H9 (cell line): ENCODE measurements around the gene MAPK1IP1L. TPM values are rescaled to one million over a fixed set of nuclear protein-coding genes. Genes with fewer than 3 reads are reported as not detected.

Source experiments
- DNase-seq: peaks from one replicate; pipeline ENCODE4 v3.0.0-alpha.2; 2017
- H2AFZ ChIP-seq: one replicate; pipeline ENCODE4 v1.6.1; 2013; ENCODE audit warnings: mild to moderate bottlenecking, low read length, control low read depth, moderate library complexity
- H2AK5ac ChIP-seq: 2 replicates; pipeline ENCODE4 v1.6.1; 2013; ENCODE audit warnings: low read length, control low read depth, mixed read lengths; ENCODE audit not compliant: insufficient read length
- H2BK120ac ChIP-seq: one replicate; pipeline ENCODE4 v1.6.1; 2013; ENCODE audit warnings: low read depth, mild to moderate bottlenecking, low read length, control low read depth, inconsistent platforms; ENCODE audit not compliant: poor library complexity, severe bottlenecking
- H2BK12ac ChIP-seq: 2 replicates; pipeline ENCODE4 v1.6.1; 2013; ENCODE audit warnings: low read length, control low read depth, mixed read lengths, low read depth; ENCODE audit not compliant: insufficient read length
- H2BK15ac ChIP-seq: 2 replicates; pipeline ENCODE4 v1.6.1; 2013; ENCODE audit warnings: low read depth, low read length, control low read depth
- H2BK20ac ChIP-seq: one replicate; pipeline ENCODE4 v1.6.1; 2013; ENCODE audit warnings: low read depth, mild to moderate bottlenecking, low read length, control low read depth, inconsistent platforms; ENCODE audit not compliant: poor library complexity, severe bottlenecking
- H2BK5ac ChIP-seq: 2 replicates; pipeline ENCODE4 v1.6.1; 2013; ENCODE audit warnings: low read length, control low read depth, mixed read lengths; ENCODE audit not compliant: insufficient read length
- H3K14ac ChIP-seq: 2 replicates; pipeline ENCODE4 v1.6.1; 2013; ENCODE audit warnings: low read length, control low read depth; ENCODE audit not compliant: insufficient read depth
- H3K18ac ChIP-seq: 2 replicates; pipeline ENCODE4 v1.6.1; 2013; ENCODE audit warnings: low read depth, mild to moderate bottlenecking, mixed read lengths, low read length, control low read depth; ENCODE audit not compliant: insufficient read length
- H3K23ac ChIP-seq: 2 replicates; pipeline ENCODE4 v1.6.1; 2013; ENCODE audit warnings: low read length, control low read depth, mixed read lengths, low read depth; ENCODE audit not compliant: insufficient read length
- H3K23me2 ChIP-seq: 2 replicates; pipeline ENCODE4 v1.6.1; 2013; ENCODE audit warnings: low read depth, mild to moderate bottlenecking, mixed read lengths, low read length, control low read depth; ENCODE audit not compliant: insufficient read length, poor library complexity, severe bottlenecking
- H3K27ac ChIP-seq: 2 replicates; pipeline ENCODE4 v1.5.1; 2013; ENCODE audit warnings: low read length, control low read depth, mixed read lengths, low read depth; ENCODE audit not compliant: insufficient read length
- H3K27me3 ChIP-seq: 2 replicates; pipeline ENCODE4 v1.6.1; 2013; ENCODE audit warnings: low read length, control low read depth, inconsistent platforms; ENCODE audit not compliant: insufficient read depth
- H3K4ac ChIP-seq: 2 replicates; pipeline ENCODE4 v1.6.1; 2013; ENCODE audit warnings: low read depth, mild to moderate bottlenecking, control low read depth, inconsistent platforms, low read length, moderate library complexity
- H3K4me1 ChIP-seq: 2 replicates; pipeline ENCODE4 v1.6.1; 2013; ENCODE audit warnings: low read length, control low read depth, inconsistent platforms; ENCODE audit not compliant: insufficient read depth
- H3K4me2 ChIP-seq: 2 replicates; pipeline ENCODE4 v1.6.1; 2013; ENCODE audit warnings: low read length, control low read depth, mixed read lengths; ENCODE audit not compliant: insufficient read length, insufficient read depth
- H3K56ac ChIP-seq: 2 replicates; pipeline ENCODE4 v1.6.1; 2013; ENCODE audit warnings: low read depth, mild to moderate bottlenecking, mixed read lengths, low read length, control low read depth; ENCODE audit not compliant: insufficient read length
- H3K79me1 ChIP-seq: 2 replicates; pipeline ENCODE4 v1.6.1; 2013; ENCODE audit warnings: low read depth, mild to moderate bottlenecking, moderate library complexity, low read length, control low read depth, inconsistent platforms; ENCODE audit not compliant: insufficient read depth, poor library complexity, severe bottlenecking
- H3K79me2 ChIP-seq: 2 replicates; pipeline ENCODE4 v1.6.1; 2013; ENCODE audit warnings: low read length, control low read depth, inconsistent platforms; ENCODE audit not compliant: insufficient read depth
- H3K9ac ChIP-seq: 2 replicates; pipeline ENCODE4 v1.6.1; 2013; ENCODE audit warnings: low read length, control low read depth, mixed read lengths; ENCODE audit not compliant: insufficient read length; ENCODE audit errors: extremely low read depth
- H3K9me3 ChIP-seq: one replicate; pipeline ENCODE4 v1.6.1; 2013; ENCODE audit warnings: low read depth, low read length, inconsistent platforms; ENCODE audit not compliant: control insufficient read depth
- H3T11ph ChIP-seq: one replicate; pipeline ENCODE4 v1.6.1; 2013; ENCODE audit warnings: mild to moderate bottlenecking, low read length, control low read depth, inconsistent platforms
- H4K20me1 ChIP-seq: one replicate; pipeline ENCODE4 v1.6.1; 2013; ENCODE audit not compliant: control insufficient read depth, insufficient read length, insufficient read depth
- H4K5ac ChIP-seq: 2 replicates; pipeline ENCODE4 v1.6.1; 2013; ENCODE audit warnings: low read depth, mild to moderate bottlenecking, mixed read lengths, low read length, control low read depth; ENCODE audit not compliant: insufficient read length
- H4K8ac ChIP-seq: replicated peaks from 2 replicates; pipeline ENCODE4 v1.6.1; 2013; ENCODE audit warnings: low read length, control low read depth, mixed read lengths, low read depth; ENCODE audit not compliant: insufficient read length
- H4K91ac ChIP-seq: 2 replicates; pipeline ENCODE4 v1.6.1; 2013; ENCODE audit warnings: low read depth, mild to moderate bottlenecking, moderate library complexity, mixed read lengths, low read length, control low read depth; ENCODE audit not compliant: insufficient read length
- H3K27ac Mint-ChIP-seq, 3 experiments: 2 replicates in 2 of 3; 3 replicates in 1 of 3; pipeline ENCODE4 v1.8.0; 2020 to 2021; ENCODE audit warnings: mixed read lengths in 3 of 3, mild to moderate bottlenecking in 1 of 3, moderate library complexity in 1 of 3
- H3K27me3 Mint-ChIP-seq: 2 replicates; pipeline ENCODE4 v1.8.0; 2021; ENCODE audit warnings: low read depth, mild to moderate bottlenecking, moderate library complexity, mixed read lengths
- H3K36me3 Mint-ChIP-seq, 3 experiments: 2 replicates in 2 of 3; 3 replicates in 1 of 3; pipeline ENCODE4 v1.8.0; 2020 to 2021; ENCODE audit warnings: low read depth in 3 of 3, mixed read lengths in 3 of 3; ENCODE audit not compliant: insufficient read depth in 1 of 3
- H3K4me1 Mint-ChIP-seq, 2 experiments: 2 replicates each; pipeline ENCODE4 v1.8.0; 2020; ENCODE audit warnings: mixed read lengths in 2 of 2
- H3K4me3 Mint-ChIP-seq, 2 experiments: 2 replicates in 1 of 2; 3 replicates in 1 of 2; pipeline ENCODE4 v1.8.0; 2020 to 2021; ENCODE audit warnings: mild to moderate bottlenecking in 2 of 2, mixed read lengths in 2 of 2, moderate library complexity in 1 of 2
- H3K9me3 Mint-ChIP-seq, 2 experiments: 2 replicates in 1 of 2; 3 replicates in 1 of 2; pipeline ENCODE4 v1.8.0; 2020; ENCODE audit warnings: mild to moderate bottlenecking in 2 of 2, mixed read lengths in 2 of 2, moderate library complexity in 1 of 2
- whole genome bisulfite sequencing: extraction: QIAGEN DNeasy Blood & Tissue Kit; methylation state at CpG from one replicate; pipeline ENCODE4 v1.1.7; 2013; ENCODE audit warnings: missing lambda C conversion rate, low lambda C conversion rate, mixed read lengths; ENCODE audit not compliant: insufficient read length; ENCODE audit errors: extremely low coverage; 5-methylcytosine and 5-hydroxymethylcytosine counted together
- total RNA-seq: library from RNA; stranded (reverse); gene quantifications from 2 replicates; pipeline ENCODE4 v1.2.1, GENCODE V29; 2021
- TF ChIP-seq, protein P1 (sequence below): fragments of 200-600 bp; sonication (generic); conservative IDR thresholded peaks from 3 replicates; pipeline ENCODE4 v1.8.0; 2021; ENCODE audit warnings: antibody characterized with exemption, mild to moderate bottlenecking

Gene MAPK1IP1L
- total RNA-seq, 1 experiment from 2014 or later = 133 TPM

GRCh38 chr14:55114720-55115119 lies 63.3 kb downstream of the MAPK1IP1L start:
- Mint-ChIP-seq H3K27me3 (peaks cover 27% of the 10 kb centered on the region), H3K4me1 (peaks cover 6% of the 10 kb centered on the region in 2 experiments), H3K9me3 (no peaks in the 10 kb centered on the region), H3K27ac (no peak overlapping the region), H3K4me3 (no peak overlapping the region), H3K36me3 (no peaks in the 10 kb centered on the region)
- Histone ChIP-seq H3K4ac (no peak overlapping the region), H4K8ac (no peak overlapping the region), H3K14ac (no peak overlapping the region), H3K79me1 (no peaks in the 10 kb centered on the region), H4K20me1 (no peaks in the 10 kb centered on the region), H3K18ac (no peak overlapping the region), H3K9ac (no peak overlapping the region), H3K4me2 (no peak overlapping the region), H4K91ac (no peak overlapping the region), H2AK5ac (no peak overlapping the region), H3K23ac (no peak overlapping the region), H3K79me2 (no peaks in the 10 kb centered on the region), H3K27ac (no peak overlapping the region), H2BK5ac (no peak overlapping the region), H4K5ac (no peak overlapping the region), H2BK120ac (no peak overlapping the region), H2AFZ (no peak overlapping the region), H2BK12ac (no peak overlapping the region), H3K56ac (no peak overlapping the region), H3T11ph (no peak overlapping the region), H2BK15ac (no peak overlapping the region), H3K27me3 (no peaks in the 10 kb centered on the region), H3K9me3 (no peaks in the 10 kb centered on the region), H2BK20ac (no peak overlapping the region), H3K23me2 (no peaks in the 10 kb centered on the region), H3K4me1 (no peaks in the 10 kb centered on the region)
- TF ChIP-seq, protein P1, sequence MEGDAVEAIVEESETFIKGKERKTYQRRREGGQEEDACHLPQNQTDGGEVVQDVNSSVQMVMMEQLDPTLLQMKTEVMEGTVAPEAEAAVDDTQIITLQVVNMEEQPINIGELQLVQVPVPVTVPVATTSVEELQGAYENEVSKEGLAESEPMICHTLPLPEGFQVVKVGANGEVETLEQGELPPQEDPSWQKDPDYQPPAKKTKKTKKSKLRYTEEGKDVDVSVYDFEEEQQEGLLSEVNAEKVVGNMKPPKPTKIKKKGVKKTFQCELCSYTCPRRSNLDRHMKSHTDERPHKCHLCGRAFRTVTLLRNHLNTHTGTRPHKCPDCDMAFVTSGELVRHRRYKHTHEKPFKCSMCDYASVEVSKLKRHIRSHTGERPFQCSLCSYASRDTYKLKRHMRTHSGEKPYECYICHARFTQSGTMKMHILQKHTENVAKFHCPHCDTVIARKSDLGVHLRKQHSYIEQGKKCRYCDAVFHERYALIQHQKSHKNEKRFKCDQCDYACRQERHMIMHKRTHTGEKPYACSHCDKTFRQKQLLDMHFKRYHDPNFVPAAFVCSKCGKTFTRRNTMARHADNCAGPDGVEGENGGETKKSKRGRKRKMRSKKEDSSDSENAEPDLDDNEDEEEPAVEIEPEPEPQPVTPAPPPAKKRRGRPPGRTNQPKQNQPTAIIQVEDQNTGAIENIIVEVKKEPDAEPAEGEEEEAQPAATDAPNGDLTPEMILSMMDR = no peak
- WGBS = no CpG with 5 or more reads among the region's 2 CpGs
- DNase-seq = no peak
